Measurements from ENCODE around the gene NEK4. TPM values are rescaled to one million over a fixed set of nuclear protein-coding genes. Genes with fewer than 3 reads are reported as not detected.

NEK4 gene
- total and polyA plus RNA-seq, 4 donors, result 5.4 to 28.7 (median 15.4) TPM

GRCh38 chr3:52752045-52752660 is 18.6 kb downstream of the NEK4 start:
- Histone ChIP-seq H3K27ac (ENCODE audit: low read depth in 1 of 2, low read length in 2 of 2) (no peak overlapping the region), H3K4me3 (ENCODE audit: low read depth in 1 of 3, low read length in 3 of 3) (no peak overlapping the region), H3K9me3 (ENCODE audit: control insufficient read depth in 4 of 4, low read length in 3 of 4) (no peaks in the 10 kb centered on the region), H3K27me3 (ENCODE audit: control insufficient read depth in 4 of 4, insufficient read depth in 4 of 4, low read length in 3 of 4) (no peaks in the 10 kb centered on the region), H3K9ac (ENCODE audit: low read depth in 1 of 2, low read length in 2 of 2) (no peak overlapping the region), H3K36me3 (ENCODE audit: control insufficient read depth in 4 of 4, insufficient read depth in 3 of 4, low read depth in 1 of 4, low read length in 3 of 4) (peaks cover 14 to 43% (median 35%) of the 10 kb centered on the region in 4 donors), H3K4me1 (ENCODE audit: control insufficient read depth in 4 of 4, insufficient read depth in 4 of 4, low read length in 3 of 4) (peaks cover 0 to 2% (median 0%) of the 10 kb centered on the region in 4 donors)
- WGBS, result 84% methylated on average over 3 of the region's 3 CpGs
- no peak for TF ChIP-seq YY1 (IDR thresholded peaks at IDR 0.05)
- no peak for TF ChIP-seq GABPA (IDR thresholded peaks at IDR 0.05 in 1 of 2, conservative IDR thresholded peaks at IDR 0.05 in 1 of 2)
- TF ChIP-seq, protein P1, sequence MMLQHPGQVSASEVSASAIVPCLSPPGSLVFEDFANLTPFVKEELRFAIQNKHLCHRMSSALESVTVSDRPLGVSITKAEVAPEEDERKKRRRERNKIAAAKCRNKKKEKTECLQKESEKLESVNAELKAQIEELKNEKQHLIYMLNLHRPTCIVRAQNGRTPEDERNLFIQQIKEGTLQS (IDR thresholded peaks at IDR 0.05), result no peak
- TF ChIP-seq FOXA1 (IDR thresholded peaks at IDR 0.05), result no peak
- no peak for TF ChIP-seq HNF4G (IDR thresholded peaks at IDR 0.05)
- TF ChIP-seq JUND (IDR thresholded peaks at IDR 0.05), result peak in 1 of 2 donors; percentile 47
- TF ChIP-seq MAX (IDR thresholded peaks at IDR 0.05), result no peak
- no peak for TF ChIP-seq RAD21 (IDR thresholded peaks at IDR 0.05)
- TF ChIP-seq HNF4A (conservative IDR thresholded peaks at IDR 0.05), result no peak
- no peak for TF ChIP-seq RXRA (IDR thresholded peaks at IDR 0.05)
- no peak for TF ChIP-seq CTCF (IDR thresholded peaks at IDR 0.05; ENCODE audit: low read depth, low read length, missing input control)
- TF ChIP-seq SP1 (IDR thresholded peaks at IDR 0.05), result no peak
- TF ChIP-seq TAF1 (conservative IDR thresholded peaks at IDR 0.05), result no peak
- TF ChIP-seq EGR1 (IDR thresholded peaks at IDR 0.05; ENCODE audit: low read depth in 2 of 2), result no peak
- peak; percentile 24 for TF ChIP-seq FOXA2 (IDR thresholded peaks at IDR 0.05)
- DNase-seq (ENCODE audit: low spot score), result no peak

- TF ChIP-seq YY1 (IDR thresholded peaks at IDR 0.05) (peak; percentile 38), RXRA (IDR thresholded peaks at IDR 0.05) (no peak), GABPA (IDR thresholded peaks at IDR 0.05 in 1 of 2, conservative IDR thresholded peaks at IDR 0.05 in 1 of 2) (no peak), FOXA1 (IDR thresholded peaks at IDR 0.05) (no peak), HNF4A (conservative IDR thresholded peaks at IDR 0.05) (peak in 1 of 2 donors; percentile 14), SP1 (IDR thresholded peaks at IDR 0.05) (no peak), MAX (IDR thresholded peaks at IDR 0.05) (no peak), TAF1 (conservative IDR thresholded peaks at IDR 0.05) (no peak)
- WGBS, result 56% methylated on average over 2 of the region's 2 CpGs
- DNase-seq (ENCODE audit: low spot score), result no peak
- H3K27ac ChIP-seq (ENCODE audit: low read depth in 1 of 2, low read length in 2 of 2), result no peak overlapping the region
- no peaks in the 10 kb centered on the region for H3K9me3 ChIP-seq (ENCODE audit: control insufficient read depth in 4 of 4, low read length in 3 of 4)
- H3K4me3 ChIP-seq (ENCODE audit: low read depth in 1 of 3, low read length in 3 of 3), result no peak overlapping the region
- H3K27me3 ChIP-seq (ENCODE audit: control insufficient read depth in 4 of 4, insufficient read depth in 4 of 4, low read length in 3 of 4), result no peaks in the 10 kb centered on the region
- peaks cover 0 to 14% (median 6%) of the 10 kb centered on the region in 4 donors for H3K4me1 ChIP-seq (ENCODE audit: control insufficient read depth in 4 of 4, insufficient read depth in 4 of 4, low read length in 3 of 4)
- H3K9ac ChIP-seq (ENCODE audit: low read depth in 1 of 2, low read length in 2 of 2), result no peak overlapping the region
- H3K36me3 ChIP-seq (ENCODE audit: control insufficient read depth in 4 of 4, insufficient read depth in 3 of 4, low read depth in 1 of 4, low read length in 3 of 4), result peaks cover 16 to 57% (median 44%) of the 10 kb centered on the region in 4 donors
Measured at GRCh38 chr3:52743721-52744120, 27.0 kb downstream of the NEK4 start.

- no peak for DNase-seq (ENCODE audit: low spot score)
- no peaks in the 10 kb centered on the region for H3K9me3 ChIP-seq (ENCODE audit: control insufficient read depth in 4 of 4, low read length in 3 of 4)
- H3K9ac ChIP-seq (ENCODE audit: low read depth in 1 of 2, low read length in 2 of 2), result no peak overlapping the region
- H3K4me3 ChIP-seq (ENCODE audit: low read depth in 1 of 3, low read length in 3 of 3), result no peak overlapping the region
- H3K36me3 ChIP-seq (ENCODE audit: control insufficient read depth in 4 of 4, insufficient read depth in 3 of 4, low read depth in 1 of 4, low read length in 3 of 4), result peaks cover 15 to 56% (median 40%) of the 10 kb centered on the region in 4 donors
- 96% methylated on average over 5 of the region's 5 CpGs for WGBS
- H3K4me1 ChIP-seq (ENCODE audit: control insufficient read depth in 4 of 4, insufficient read depth in 4 of 4, low read length in 3 of 4), result peaks cover 0 to 14% (median 6%) of the 10 kb centered on the region in 4 donors
- H3K27ac ChIP-seq (ENCODE audit: low read depth in 1 of 2, low read length in 2 of 2), result no peak overlapping the region
- H3K27me3 ChIP-seq (ENCODE audit: control insufficient read depth in 4 of 4, insufficient read depth in 4 of 4, low read length in 3 of 4), result no peaks in the 10 kb centered on the region
- TF ChIP-seq SP1 (IDR thresholded peaks at IDR 0.05) (no peak), HNF4G (IDR thresholded peaks at IDR 0.05) (no peak), RAD21 (IDR thresholded peaks at IDR 0.05) (no peak)
Measured at GRCh38 chr3:52743152-52743551, 27.6 kb downstream of the NEK4 start.
